Sigmoid colon (tissue), 7 donors: ENCODE measurements around the gene PSMF1. TPM values are rescaled to one million over a fixed set of nuclear protein-coding genes. Genes with fewer than 3 reads are reported as not detected.

Experiments
- DNase-seq: peaks from one replicate; pipeline ENCODE4 v3.0.0-alpha.2; 2019
- H3K27ac ChIP-seq, 4 donors: fragments of 200-600 bp; sonication (generic); one replicate each; pipeline ENCODE4 v1.5.1; 2016 to 2019; ENCODE audit warnings: mild to moderate bottlenecking in 1 of 4
- H3K27me3 ChIP-seq, 3 donors: fragments of 200-600 bp; sonication (generic); one replicate each; pipeline ENCODE4 v1.5.1; 2019; ENCODE audit warnings: mild to moderate bottlenecking in 1 of 3
- H3K36me3 ChIP-seq, 4 donors: fragments of 200-600 bp; sonication (generic); one replicate each; pipeline ENCODE4 v1.5.1; 2016 to 2019
- H3K4me1 ChIP-seq, 4 donors: fragments of 200-600 bp; sonication (generic); one replicate each; pipeline ENCODE4 v1.5.1; 2017 to 2019
- H3K4me3 ChIP-seq, 4 donors: fragments of 200-600 bp; sonication (generic); one replicate each; pipeline ENCODE4 v1.5.1; 2017 to 2019; ENCODE audit warnings: mild to moderate bottlenecking in 2 of 4, moderate library complexity in 1 of 4
- H3K9me3 ChIP-seq, 4 donors: fragments of 200-600 bp in 3 of 4; sonication (generic) in 3 of 4; one replicate each; pipeline versions ENCODE4 v1.5.1 to v1.6.1; 2013 to 2019
- CTCF ChIP-seq, 4 experiments: fragments of 450-650 bp in 3 of 4; fragments of 200-600 bp in 1 of 4; IDR thresholded peaks; one replicate each; pipeline ENCODE4 v1.5.1; 2016 to 2019; ENCODE audit warnings: antibody characterized with exemption in 4 of 4, mild to moderate bottlenecking in 3 of 4, moderate library complexity in 2 of 4
- EP300 ChIP-seq, 4 donors: sonication (generic); formaldehyde crosslinking; IDR thresholded peaks; one replicate each; pipeline ENCODE4 v1.6.1; 2017; ENCODE audit warnings: antibody characterized with exemption in 4 of 4
- POLR2A ChIP-seq, 2 donors: fragments of 450-650 bp; IDR thresholded peaks; one replicate each; pipeline ENCODE4 v1.6.1; 2016; ENCODE audit warnings: antibody characterized with exemption in 2 of 2, mild to moderate bottlenecking in 2 of 2, moderate library complexity in 2 of 2
- POLR2AphosphoS5 ChIP-seq, 4 donors: sonication (generic); formaldehyde crosslinking; IDR thresholded peaks; one replicate each; pipeline ENCODE4 v1.6.1; 2017; ENCODE audit warnings: antibody characterized with exemption in 4 of 4
- WGBS, 2 donors: extraction: QIAGEN DNeasy Blood & Tissue Kit; methylation state at CpG; one replicate each; pipeline ENCODE4 v1.1.7; 2013; 5-methylcytosine and 5-hydroxymethylcytosine counted together
- intact Hi-C: fragments of 100-400 bp; cut with DNase I; formaldehyde crosslinking; loops from one replicate; pipeline ENCODE4 v1.15.1; 2023
- polyA plus RNA-seq, 3 donors: library from polyadenylated mRNA; stranded (reverse); fragments of 200-250 nt; gene quantifications; one replicate each; pipeline ENCODE4 v1.2.3, GENCODE V29; 2013
- total RNA-seq, 4 donors: library from RNA; depleted of rRNA; stranded (reverse); fragments of >200 nt; gene quantifications; one replicate each; pipeline ENCODE4 v1.1.0, GENCODE V29; 2016
- donor health status: healthy with polysubstance abuse.
- donor health status: Bipolar disorder and iron deficiency.
- donor health status: healthy.

Gene PSMF1
- total and polyA plus RNA-seq, 7 donors: 47.2 to 148 (median 74.7) TPM

- no peaks in the 10 kb centered on the region for H3K36me3 ChIP-seq
- 93 to 94% methylated on average over 8 of the region's 8 CpGs for WGBS, 2 donors
- H3K27me3 ChIP-seq: no peaks in the 10 kb centered on the region
- intact Hi-C loops: no loop called here
- H3K4me1 ChIP-seq: no peaks in the 10 kb centered on the region
- H3K9me3 ChIP-seq: no peaks in the 10 kb centered on the region
- H3K27ac ChIP-seq: no peak overlapping the region
- DNase-seq: no peak
- no peak overlapping the region for H3K4me3 ChIP-seq
- TF ChIP-seq CTCF (IDR thresholded peaks at IDR 0.05) (no peak), EP300 (IDR thresholded peaks at IDR 0.05) (no peak), POLR2AphosphoS5 (IDR thresholded peaks at IDR 0.05) (no peak), POLR2A (IDR thresholded peaks at IDR 0.05) (no peak)
Observed at GRCh38 chr20:1205802-1206201, 87.4 kb downstream of the PSMF1 start.

GRCh38 chr20:1206366-1207148, 88.2 kb downstream of the PSMF1 start:
- intact Hi-C loops: no loop called here
- WGBS, 2 donors: 82 to 86% methylated on average over 19 of the region's 19 CpGs

GRCh38 chr20:1207293-1207878, 89.0 kb downstream of the PSMF1 start:
- intact Hi-C loops: no loop called here
- Histone ChIP-seq H3K27me3 (peaks cover 0 to 3% (median 0%) of the 10 kb centered on the region in 3 donors), H3K27ac (no peak overlapping the region), H3K36me3 (no peaks in the 10 kb centered on the region), H3K4me3 (no peak overlapping the region), H3K4me1 (no peaks in the 10 kb centered on the region), H3K9me3 (no peaks in the 10 kb centered on the region)
- TF ChIP-seq EP300 (IDR thresholded peaks at IDR 0.05) (no peak), POLR2A (IDR thresholded peaks at IDR 0.05) (no peak), CTCF (IDR thresholded peaks at IDR 0.05) (no peak), POLR2AphosphoS5 (IDR thresholded peaks at IDR 0.05) (no peak)
- DNase-seq: no peak
- 93 to 96% methylated on average over 3 of the region's 3 CpGs for WGBS, 2 donors

More at GRCh38 chr20:1206366-1207148, 88.2 kb downstream of the PSMF1 start:
- TF ChIP-seq EP300 (IDR thresholded peaks at IDR 0.05) (no peak), POLR2AphosphoS5 (IDR thresholded peaks at IDR 0.05) (no peak), POLR2A (IDR thresholded peaks at IDR 0.05) (no peak), CTCF (IDR thresholded peaks at IDR 0.05) (no peak)
- H3K27me3 ChIP-seq: no peaks in the 10 kb centered on the region
- no peak for DNase-seq
- H3K27ac ChIP-seq: no peak overlapping the region
- H3K36me3 ChIP-seq: no peaks in the 10 kb centered on the region
- no peaks in the 10 kb centered on the region for H3K9me3 ChIP-seq
- no peaks in the 10 kb centered on the region for H3K4me1 ChIP-seq
- H3K4me3 ChIP-seq: no peak overlapping the region

GRCh38 chr20:1209447-1210387, 91.3 kb downstream of the PSMF1 start:
- TF ChIP-seq CTCF (IDR thresholded peaks at IDR 0.05): no peak
- no peak for TF ChIP-seq EP300 (IDR thresholded peaks at IDR 0.05)
- no peak for TF ChIP-seq POLR2A (IDR thresholded peaks at IDR 0.05)
- no peak for TF ChIP-seq POLR2AphosphoS5 (IDR thresholded peaks at IDR 0.05)
- intact Hi-C loops: loop anchor here (5.0 to 10.0 kb wide), 2 partner anchors 255 to 392 kb away; no protein-coding TSS in a partner anchor
- DNase-seq: no peak

More at GRCh38 chr20:1209447-1210387, 91.3 kb downstream of the PSMF1 start:
- H3K36me3 ChIP-seq: no peaks in the 10 kb centered on the region
- H3K9me3 ChIP-seq: no peaks in the 10 kb centered on the region
- peaks cover 0 to 3% (median 0%) of the 10 kb centered on the region in 3 donors for H3K27me3 ChIP-seq
- WGBS, 2 donors: 32 to 57% methylated on average over 5 of the region's 5 CpGs
- H3K4me3 ChIP-seq: no peak overlapping the region
- peaks cover 0 to 8% (median 7%) of the 10 kb centered on the region in 4 donors for H3K4me1 ChIP-seq
- H3K27ac ChIP-seq: no peak overlapping the region
